Stimulated activated naive B cell treated with anti-CD40 and anti-IgM and Interleukin-4, amounts not matched to agents 10 μg/mL and 1 μg/mL and 100 μg/mL, for 72 hours (primary cell): ENCODE results near the gene C5orf15.
A peak's percentile ranks its signal among the peaks of the same experiment; 100 is the strongest.

Source experiments
- ATAC-seq, 2 donors: fragments of 150-1000 bp; cut with Tn5 transposase; replicated peaks; 2 replicates each; pipeline ENCODE4 v1.10.0; 2021; ENCODE audit warnings: moderate library complexity in 1 of 2
- DNase-seq: peaks from one replicate; pipeline ENCODE4 v3.0.0; 2021
- H3K27ac Mint-ChIP-seq: one replicate; pipeline ENCODE4 v1.8.0; 2022; ENCODE audit warnings: mild to moderate bottlenecking, mixed read lengths
- H3K27me3 Mint-ChIP-seq, 2 donors: one replicate each; pipeline ENCODE4 v1.8.0; 2022; ENCODE audit warnings: mixed read lengths in 2 of 2
- H3K36me3 Mint-ChIP-seq, 2 donors: one replicate each; pipeline ENCODE4 v1.8.0; 2022; ENCODE audit warnings: mixed read lengths in 2 of 2, mild to moderate bottlenecking in 1 of 2
- H3K4me1 Mint-ChIP-seq, 2 donors: one replicate each; pipeline ENCODE4 v1.8.0; 2022; ENCODE audit warnings: mixed read lengths in 2 of 2, mild to moderate bottlenecking in 1 of 2
- H3K4me3 Mint-ChIP-seq, 2 donors: one replicate each; pipeline ENCODE4 v1.8.0; 2022; ENCODE audit warnings: mild to moderate bottlenecking in 2 of 2, mixed read lengths in 2 of 2, moderate library complexity in 1 of 2
- H3K9me3 Mint-ChIP-seq, 2 donors: one replicate each; pipeline ENCODE4 v1.8.0; 2022; ENCODE audit warnings: mixed read lengths in 2 of 2, mild to moderate bottlenecking in 1 of 2

C5orf15 gene

DNA sequence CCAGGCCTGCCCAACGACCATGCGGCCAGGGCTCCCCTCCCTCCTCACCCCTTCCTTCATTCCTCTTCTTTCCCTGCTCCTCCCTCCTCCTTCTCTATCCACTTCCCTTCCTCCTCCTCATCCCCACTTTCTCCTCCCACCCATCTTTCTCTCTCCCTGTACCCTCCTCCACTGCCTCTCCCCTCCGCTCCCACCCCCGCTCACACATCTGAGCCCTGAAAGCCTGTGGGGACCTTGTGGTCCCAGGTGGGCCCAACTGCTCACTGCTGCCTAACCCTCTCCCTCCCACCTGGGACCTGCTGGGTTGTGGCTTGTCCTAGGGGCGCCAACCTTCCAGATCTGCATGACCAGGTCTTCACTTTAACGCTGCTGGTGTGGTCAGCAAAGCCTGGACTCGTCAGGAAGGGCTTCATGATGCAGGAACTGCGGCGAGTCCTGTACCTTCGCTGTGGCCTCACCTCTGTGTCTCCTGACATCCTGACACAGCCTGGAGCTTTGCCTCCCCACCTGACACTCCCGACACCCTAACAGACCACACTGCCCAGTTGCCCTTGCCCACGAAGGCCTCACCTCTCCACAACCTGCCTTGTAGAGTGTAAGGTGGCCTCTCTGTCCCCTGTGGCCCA, 34.6 kb downstream of the C5orf15 start:
- Mint-ChIP-seq H3K4me3 (peak overlapping the region; percentile 76 to 83), H3K4me1 (peaks cover 83 to 100% of the 10 kb centered on the region in 2 donors), H3K27me3 (no peaks in the 10 kb centered on the region), H3K9me3 (peaks cover 5 to 11% of the 10 kb centered on the region in 2 donors), H3K36me3 (peaks cover 5% of the 10 kb centered on the region in 2 donors), H3K27ac (peak overlapping the region; percentile 97)
- ATAC-seq (no peak), DNase-seq (no peak)

DNA sequence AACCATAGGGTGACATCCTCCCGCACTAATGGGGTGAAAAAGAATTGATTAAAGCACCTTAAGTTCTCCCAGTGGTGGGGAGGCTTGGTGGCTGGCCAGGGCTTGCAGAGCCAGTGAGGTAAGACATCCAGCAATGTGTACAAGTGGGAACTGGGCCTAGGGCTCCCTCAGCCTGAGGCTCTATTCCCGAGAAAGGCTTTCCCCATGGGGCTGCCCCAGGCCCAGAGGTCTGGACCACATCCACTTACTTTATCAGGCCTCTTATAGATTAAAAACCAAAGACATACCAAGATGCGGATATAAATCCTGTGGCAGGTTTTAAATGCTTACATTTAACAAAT, 35.3 kb downstream of the C5orf15 start:
- H3K4me1 Mint-ChIP-seq, result peaks cover 81 to 100% of the 10 kb centered on the region in 2 donors
- ATAC-seq, result no peak
- peaks cover 5 to 11% of the 10 kb centered on the region in 2 donors for H3K9me3 Mint-ChIP-seq
- H3K27me3 Mint-ChIP-seq, result no peaks in the 10 kb centered on the region
- no peak for DNase-seq
- peak overlapping the region in 1 of 2 donors; percentile 60 for H3K4me3 Mint-ChIP-seq
- peaks cover 5% of the 10 kb centered on the region in 2 donors for H3K36me3 Mint-ChIP-seq
- H3K27ac Mint-ChIP-seq, result peak overlapping the region; percentile 97

DNA sequence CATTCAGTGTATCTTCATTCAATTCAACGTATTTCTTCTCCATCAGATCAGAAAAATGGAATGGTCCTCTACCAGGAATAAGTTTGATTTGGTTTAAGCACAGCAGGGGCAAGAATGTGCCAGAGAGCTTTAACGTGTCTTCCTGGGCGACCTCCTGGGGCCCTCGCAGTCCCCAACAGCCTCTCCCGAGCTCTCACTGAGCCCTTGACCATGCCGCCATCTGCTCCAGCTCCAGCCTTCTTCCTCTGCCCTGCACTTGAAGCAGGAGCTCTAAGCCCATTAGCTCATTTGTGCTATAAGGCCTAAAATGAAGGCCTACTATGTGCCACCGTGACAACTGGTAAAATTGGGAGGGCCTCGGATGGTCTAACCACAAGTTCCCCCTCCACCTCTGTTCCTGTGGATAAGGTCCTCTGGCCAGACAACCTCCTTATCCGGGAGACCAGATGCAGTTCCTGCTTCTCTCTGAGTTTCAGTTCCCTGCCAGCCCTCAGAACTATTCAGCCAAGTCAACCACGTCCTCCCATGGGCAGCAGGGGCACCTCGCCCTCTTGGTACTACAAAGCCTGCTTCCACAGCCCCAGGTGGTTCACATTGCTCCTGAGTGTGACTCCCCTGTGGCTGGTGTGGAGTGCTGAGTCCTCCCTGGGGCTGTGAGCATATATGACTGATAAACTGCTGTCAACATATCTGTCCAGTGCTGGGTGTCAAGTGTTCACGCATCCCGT, 35.8 kb downstream of the C5orf15 start:
- Mint-ChIP-seq H3K9me3 (peaks cover 5 to 11% of the 10 kb centered on the region in 2 donors), H3K4me1 (peaks cover 82 to 99% of the 10 kb centered on the region in 2 donors), H3K27ac (peak overlapping the region; percentile 97), H3K27me3 (no peaks in the 10 kb centered on the region), H3K36me3 (peaks cover 5% of the 10 kb centered on the region in 2 donors), H3K4me3 (peak overlapping the region; percentile 41 to 60)
- ATAC-seq (peak; percentile 64 to 65), DNase-seq (peak; percentile 78)

DNA sequence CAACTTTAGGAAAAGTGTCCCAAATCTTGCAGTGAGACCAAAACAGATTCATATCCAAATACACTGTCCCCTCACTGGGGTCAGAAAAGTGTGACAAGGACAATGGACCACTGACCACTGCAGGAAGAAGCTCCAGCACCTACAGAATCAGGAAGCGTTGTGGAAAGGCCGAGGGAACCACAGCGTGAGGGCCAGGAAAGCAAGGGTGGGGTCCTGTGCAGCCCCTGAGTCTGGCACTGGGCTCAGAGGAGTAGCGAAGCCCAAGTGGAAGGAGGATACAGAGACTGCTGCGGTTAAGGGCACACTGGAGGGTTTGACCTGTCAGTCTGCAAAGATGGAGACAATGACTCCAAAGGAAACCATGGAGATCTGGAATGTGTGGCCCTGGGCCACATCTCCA, 36.9 kb downstream of the C5orf15 start:
- no peak for ATAC-seq
- no peak overlapping the region for H3K4me3 Mint-ChIP-seq
- peak overlapping the region; percentile 62 for H3K27ac Mint-ChIP-seq
- no peaks in the 10 kb centered on the region for H3K27me3 Mint-ChIP-seq
- peaks cover 3 to 9% of the 10 kb centered on the region in 2 donors for H3K9me3 Mint-ChIP-seq
- peaks cover 82 to 98% of the 10 kb centered on the region in 2 donors for H3K4me1 Mint-ChIP-seq
- DNase-seq, result no peak
- H3K36me3 Mint-ChIP-seq, result peaks cover 3 to 6% of the 10 kb centered on the region in 2 donors

DNA sequence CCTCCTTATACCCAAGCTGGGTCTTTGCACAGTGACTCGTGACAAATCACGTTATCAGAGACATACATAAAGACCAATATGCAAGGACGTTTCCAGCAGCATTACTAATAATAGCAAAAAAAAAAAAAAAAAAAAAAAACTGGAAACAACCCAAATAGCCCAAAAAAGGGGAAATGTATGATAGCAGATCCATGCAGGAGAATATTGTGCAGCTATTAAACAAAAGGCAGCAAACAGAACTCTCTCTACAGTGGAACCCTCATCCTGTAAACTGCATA, 37.7 kb downstream of the C5orf15 start:
- peaks cover 0 to 5% of the 10 kb centered on the region in 2 donors for H3K36me3 Mint-ChIP-seq
- H3K27ac Mint-ChIP-seq, result peak overlapping the region; percentile 98
- DNase-seq, result no peak
- H3K9me3 Mint-ChIP-seq, result peaks cover 1 to 2% of the 10 kb centered on the region in 2 donors
- ATAC-seq, result no peak
- H3K27me3 Mint-ChIP-seq, result no peaks in the 10 kb centered on the region
- peak overlapping the region; percentile 69 to 74 for H3K4me3 Mint-ChIP-seq
- H3K4me1 Mint-ChIP-seq, result peaks cover 78 to 94% of the 10 kb centered on the region in 2 donors

DNA sequence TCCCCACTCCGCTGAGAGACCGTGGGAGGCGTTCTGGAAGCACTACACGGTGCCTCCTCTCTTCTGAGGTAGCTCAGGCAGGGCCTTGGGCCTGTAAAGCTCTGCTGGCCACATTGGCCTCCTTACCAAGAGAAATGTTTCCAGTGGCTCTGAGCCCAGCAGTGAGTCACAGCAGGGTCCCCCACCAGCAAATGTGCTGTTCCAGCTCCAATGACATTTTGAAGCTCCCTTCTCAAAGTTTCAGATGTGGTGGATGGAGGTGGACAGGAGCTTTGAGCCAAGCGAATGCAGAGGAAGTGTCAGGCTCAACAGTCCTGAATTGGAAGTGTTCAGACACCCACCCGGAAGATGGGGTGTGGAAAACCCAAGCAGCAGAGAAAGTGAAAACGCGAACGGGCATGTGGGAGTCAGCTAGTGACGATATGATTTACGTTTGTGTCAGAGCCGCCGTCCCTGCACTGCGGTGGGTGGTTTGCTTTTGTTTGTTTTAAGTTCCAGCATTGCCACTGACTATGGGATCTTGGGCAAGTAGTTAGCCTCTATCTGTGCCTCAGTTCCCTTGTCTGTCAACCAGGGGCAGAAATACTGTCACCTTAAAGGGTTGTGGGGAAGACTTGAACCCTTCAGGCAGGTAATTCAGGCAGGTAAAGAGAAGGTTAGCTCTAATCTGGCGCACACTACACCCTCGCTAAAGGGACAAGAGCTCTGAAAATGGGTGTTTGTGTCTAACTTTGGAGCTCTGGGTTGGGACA, 38.2 kb downstream of the C5orf15 start:
- Mint-ChIP-seq H3K27ac (peak overlapping the region; percentile 98), H3K9me3 (peaks cover 0 to 2% of the 10 kb centered on the region in 2 donors), H3K27me3 (no peaks in the 10 kb centered on the region), H3K4me1 (peaks cover 77 to 94% of the 10 kb centered on the region in 2 donors), H3K36me3 (peaks cover 0 to 5% of the 10 kb centered on the region in 2 donors), H3K4me3 (peak overlapping the region; percentile 69 to 74)
- ATAC-seq, result peak; percentile 44 to 49
- peak; percentile 72 for DNase-seq

DNA sequence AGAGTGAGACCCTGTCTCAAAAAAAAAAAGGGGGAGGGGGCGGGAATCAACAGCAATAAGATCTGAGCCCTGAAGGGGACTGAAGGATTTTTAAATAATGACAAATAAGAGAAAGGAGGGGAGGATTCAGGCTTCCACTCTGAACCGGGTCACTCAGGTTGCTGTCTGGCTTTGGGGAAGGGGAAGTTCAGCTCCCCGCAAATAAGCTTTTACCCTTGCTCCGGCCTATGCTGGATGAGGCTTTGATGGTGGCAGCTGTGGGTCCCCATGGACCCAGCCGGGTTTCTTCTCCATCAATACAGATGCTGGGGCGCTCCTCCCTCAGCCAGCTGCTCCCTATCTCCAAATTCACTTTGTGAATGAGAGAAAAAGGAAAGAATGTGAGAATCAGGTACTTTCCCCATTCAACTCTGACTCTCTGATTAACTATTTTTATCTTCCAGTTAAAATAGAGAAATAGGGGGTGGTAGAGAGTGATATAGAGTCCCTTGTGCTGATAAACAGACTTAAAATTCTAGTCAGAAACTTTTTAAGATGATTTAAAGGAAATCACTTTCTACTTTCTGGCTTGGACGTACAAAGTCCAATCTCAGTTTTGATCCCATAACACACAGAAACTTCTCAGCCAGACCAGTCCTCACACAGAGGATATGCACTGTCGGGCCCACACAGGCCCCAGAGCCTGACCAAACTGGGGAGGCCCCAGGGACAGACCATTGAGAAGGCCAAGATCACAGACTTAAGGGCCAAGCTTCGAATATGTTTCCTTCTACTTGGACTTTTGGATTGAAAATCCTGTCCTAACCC, 39.6 kb downstream of the C5orf15 start:
- DNase-seq (peak; percentile 39), ATAC-seq (peak; percentile 47 to 57)
- H3K27me3 Mint-ChIP-seq, result no peaks in the 10 kb centered on the region
- H3K36me3 Mint-ChIP-seq, result peaks cover 0 to 5% of the 10 kb centered on the region in 2 donors
- peak overlapping the region; percentile 66 to 74 for H3K4me3 Mint-ChIP-seq
- peaks cover 0 to 2% of the 10 kb centered on the region in 2 donors for H3K9me3 Mint-ChIP-seq
- H3K27ac Mint-ChIP-seq, result peak overlapping the region; percentile 98
- peaks cover 73 to 94% of the 10 kb centered on the region in 2 donors for H3K4me1 Mint-ChIP-seq

DNA sequence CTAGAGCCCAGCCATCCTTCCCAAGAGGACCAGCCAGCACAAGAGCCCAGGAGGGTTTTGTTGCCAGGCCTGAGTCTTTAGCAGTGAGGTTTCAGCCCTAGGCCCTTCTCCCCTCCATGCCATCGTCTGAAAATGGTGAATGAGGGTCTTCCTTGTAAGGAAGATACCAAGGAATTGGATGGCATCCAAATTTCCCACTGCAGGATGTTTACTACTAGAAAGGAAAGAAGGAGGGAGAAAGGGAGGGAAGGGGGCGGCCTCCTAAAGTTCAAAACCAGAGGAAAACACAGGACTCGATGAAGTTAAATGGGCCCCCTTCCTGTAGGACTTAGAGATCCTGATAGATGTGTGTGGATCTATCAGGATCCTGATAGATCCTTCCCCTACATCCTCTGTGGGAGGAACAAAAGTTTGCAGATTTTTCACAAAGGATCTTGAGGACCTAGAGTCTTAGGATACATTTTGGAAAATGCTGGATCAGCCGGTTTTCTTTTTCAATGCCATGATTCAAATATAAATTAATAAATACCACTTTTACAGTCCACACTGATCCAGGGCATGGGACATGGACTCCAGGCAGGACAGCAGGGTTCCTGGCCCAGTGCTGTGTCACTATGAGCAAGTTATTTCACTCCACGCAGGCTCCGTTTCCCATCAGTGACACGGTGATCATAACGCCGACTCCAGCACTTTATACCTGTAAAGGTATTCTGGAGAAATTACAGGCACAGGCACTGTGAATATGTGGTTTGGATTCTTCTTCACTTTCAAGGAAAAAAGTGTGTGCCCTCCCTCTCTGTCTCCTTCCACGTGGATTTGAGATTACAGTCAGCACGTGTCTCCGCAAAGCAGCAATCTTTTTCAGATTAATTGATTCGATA, 40.9 kb downstream of the C5orf15 start:
- ATAC-seq (no peak), DNase-seq (no peak)
- Mint-ChIP-seq H3K4me3 (no peak overlapping the region), H3K9me3 (peaks cover 0 to 2% of the 10 kb centered on the region in 2 donors), H3K4me1 (peaks cover 63 to 86% of the 10 kb centered on the region in 2 donors), H3K36me3 (peaks cover 0 to 5% of the 10 kb centered on the region in 2 donors), H3K27me3 (no peaks in the 10 kb centered on the region), H3K27ac (peak overlapping the region; percentile 98)

DNA sequence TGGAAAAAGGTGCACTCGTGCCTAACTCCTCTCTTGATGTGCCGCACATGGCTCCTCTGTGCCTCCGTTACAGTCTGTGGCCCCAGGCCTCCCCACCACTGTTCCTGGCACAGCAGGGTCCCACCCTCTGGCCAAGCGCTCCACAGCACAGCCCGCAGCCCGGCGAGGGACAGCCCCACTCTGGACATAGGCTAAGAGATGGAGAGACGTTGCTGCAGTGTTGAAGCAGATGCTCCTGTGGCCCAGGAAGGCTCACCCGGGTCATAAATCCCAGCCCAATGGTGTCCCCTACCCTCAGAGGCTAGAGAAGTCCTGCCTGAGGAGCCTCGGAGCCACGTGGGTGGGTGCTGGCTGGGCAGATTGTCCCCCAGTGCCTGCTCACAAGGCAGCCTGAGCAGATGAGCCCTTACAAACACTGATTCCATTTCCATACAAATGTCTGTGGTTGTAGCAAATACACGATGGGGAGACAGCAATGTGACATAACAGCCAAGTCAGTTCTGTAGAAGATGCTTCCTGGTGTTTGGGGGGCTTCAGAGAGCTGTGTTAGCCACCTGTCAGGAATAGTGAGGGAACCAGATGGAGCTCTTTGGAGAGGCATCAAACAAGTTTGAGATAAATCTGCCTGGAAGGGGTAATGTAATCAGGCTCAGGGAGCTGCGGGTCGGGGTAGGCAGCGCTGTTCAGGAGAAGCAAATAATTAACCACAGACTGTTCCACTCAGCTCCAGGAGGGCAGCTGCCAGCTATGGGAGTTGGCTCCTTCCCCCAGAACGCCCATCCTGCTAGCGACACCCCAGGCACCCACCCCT, 41.7 kb downstream of the C5orf15 start:
- H3K4me1 Mint-ChIP-seq, result peaks cover 62 to 85% of the 10 kb centered on the region in 2 donors
- peak overlapping the region; percentile 89 for H3K27ac Mint-ChIP-seq

DNA sequence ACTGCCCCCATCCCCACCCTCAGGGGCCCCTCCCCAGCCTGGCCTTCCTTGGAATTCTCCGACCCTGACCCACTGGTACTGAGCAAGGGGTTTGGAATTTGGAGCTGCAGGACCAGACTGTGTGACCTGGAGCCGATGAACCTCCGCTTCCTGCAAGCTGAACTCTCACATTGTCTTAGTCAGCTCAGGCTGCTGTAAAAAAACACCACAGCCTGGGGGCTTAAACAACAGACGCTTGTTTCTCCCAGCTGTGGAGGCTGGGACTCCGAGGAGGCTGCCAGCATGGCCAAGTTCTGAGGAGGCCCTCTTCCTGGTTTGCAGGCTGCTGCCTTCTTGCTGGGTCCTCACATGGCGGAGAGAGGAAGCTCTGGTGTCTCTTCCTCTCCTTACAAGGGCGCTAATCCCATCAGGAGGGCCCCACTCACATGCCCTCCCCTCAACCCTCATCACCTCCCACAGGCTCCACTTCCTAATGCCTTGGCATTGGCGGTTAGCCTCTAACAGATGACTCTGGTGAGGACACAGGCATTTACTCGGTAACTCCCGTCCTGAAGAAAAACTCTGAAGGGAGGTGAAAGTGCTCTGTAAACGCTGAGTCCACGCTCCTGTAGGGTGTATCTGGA, 42.4 kb downstream of the C5orf15 start:
- peaks cover 0 to 2% of the 10 kb centered on the region in 2 donors for H3K9me3 Mint-ChIP-seq
- no peak overlapping the region for H3K4me3 Mint-ChIP-seq
- H3K4me1 Mint-ChIP-seq, result peaks cover 55 to 81% of the 10 kb centered on the region in 2 donors
- peak overlapping the region; percentile 9 for H3K27ac Mint-ChIP-seq
- ATAC-seq, result no peak
- no peak for DNase-seq
- no peaks in the 10 kb centered on the region for H3K27me3 Mint-ChIP-seq
- peaks cover 0 to 5% of the 10 kb centered on the region in 2 donors for H3K36me3 Mint-ChIP-seq

More for the DNA sequence above, 41.7 kb downstream of the C5orf15 start:
- Mint-ChIP-seq H3K27me3 (no peaks in the 10 kb centered on the region), H3K4me3 (no peak overlapping the region), H3K36me3 (peaks cover 0 to 5% of the 10 kb centered on the region in 2 donors), H3K9me3 (peaks cover 0 to 2% of the 10 kb centered on the region in 2 donors)
- no peak for ATAC-seq
- no peak for DNase-seq

DNA sequence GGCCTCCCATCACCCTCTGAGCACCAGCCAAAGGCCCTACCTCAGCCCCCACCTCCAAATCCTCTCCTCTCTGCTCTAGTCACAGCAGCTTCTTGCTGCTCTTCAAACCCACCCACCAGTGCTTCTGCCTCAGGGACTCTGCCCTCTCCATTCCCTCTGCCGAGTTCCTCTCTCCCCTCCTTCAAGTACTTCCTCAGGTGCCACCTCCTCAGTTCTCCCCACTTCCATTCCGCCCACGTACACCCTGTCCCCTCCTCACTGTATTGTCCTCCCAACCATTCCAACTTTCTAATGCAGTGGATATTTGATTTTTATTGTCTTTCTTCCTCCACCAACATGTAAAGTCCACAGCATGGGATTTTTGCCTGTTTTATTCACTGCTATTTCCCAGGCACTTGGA, 43.2 kb downstream of the C5orf15 start:
- Mint-ChIP-seq H3K4me3 (no peak overlapping the region), H3K36me3 (peaks cover 0 to 5% of the 10 kb centered on the region in 2 donors), H3K4me1 (peaks cover 54 to 81% of the 10 kb centered on the region in 2 donors), H3K27ac (peak overlapping the region; percentile 57), H3K27me3 (no peaks in the 10 kb centered on the region), H3K9me3 (peaks cover 0 to 2% of the 10 kb centered on the region in 2 donors)
- ATAC-seq (no peak), DNase-seq (no peak)

DNA sequence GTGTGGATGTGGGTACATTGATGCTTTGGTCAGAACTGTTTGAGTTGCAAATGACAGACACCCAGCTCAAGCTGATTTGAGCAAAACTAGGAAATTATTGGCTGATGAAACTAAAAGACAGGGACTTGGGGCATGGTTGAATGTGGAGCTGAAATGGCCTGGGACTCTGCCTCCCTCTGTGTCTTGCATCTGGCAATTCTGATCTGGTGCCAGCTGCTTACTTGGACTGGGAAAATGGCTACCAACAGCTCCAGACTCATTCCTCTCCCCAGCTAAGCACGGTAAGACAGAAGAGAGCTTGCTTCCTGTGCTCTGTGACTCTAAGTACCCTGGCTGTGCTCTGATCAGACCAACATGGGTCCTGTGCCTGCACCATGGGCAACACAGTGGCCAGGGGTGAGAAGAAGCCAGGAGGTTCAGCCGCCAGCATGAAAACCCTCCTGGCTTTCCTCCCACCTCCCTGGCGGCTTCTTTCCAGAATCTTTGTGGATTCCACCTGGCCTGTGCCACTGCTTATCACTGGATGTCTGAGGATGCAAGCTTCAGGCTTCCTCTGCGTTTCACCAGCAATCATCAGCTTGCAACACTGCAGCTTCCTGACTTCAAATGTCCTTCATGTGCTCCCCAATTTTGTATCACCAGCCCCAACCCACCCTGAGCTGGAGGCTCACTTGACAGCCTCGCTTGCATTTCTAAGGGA, 44.1 kb downstream of the C5orf15 start:
- Mint-ChIP-seq H3K36me3 (peaks cover 0 to 5% of the 10 kb centered on the region in 2 donors), H3K27ac (peak overlapping the region; percentile 59), H3K4me3 (no peak overlapping the region), H3K9me3 (peaks cover 0 to 2% of the 10 kb centered on the region in 2 donors), H3K4me1 (peaks cover 53 to 81% of the 10 kb centered on the region in 2 donors), H3K27me3 (no peaks in the 10 kb centered on the region)
- ATAC-seq, result no peak
- DNase-seq, result no peak
